Neural cell (in vitro differentiated cells): ENCODE data around the gene TIMM22. TPM values are rescaled to one million over a fixed set of nuclear protein-coding genes. Genes with fewer than 3 reads are reported as not detected.

Experiments
- H2AFZ ChIP-seq: fragments of 200-600, 300-800 bp; sonication (generic), shearing (Covaris generic); 2 replicates; pipeline ENCODE4 v1.6.0; 2014; ENCODE audit warnings: low read depth, mild to moderate bottlenecking, antibody characterized with exemption, low read length, moderate library complexity
- H3F3A ChIP-seq: fragments of 200-600 bp; shearing (Covaris generic); 2 replicates; pipeline ENCODE4 v1.6.1; 2016; ENCODE audit warnings: mild to moderate bottlenecking, moderate library complexity, mixed read lengths, antibody characterized with exemption, low read length; ENCODE audit not compliant: insufficient read depth, poor library complexity, severe bottlenecking
- H3K27ac ChIP-seq: fragments of 200-600, 300-800 bp; sonication (generic), shearing (Covaris generic); 2 replicates; pipeline ENCODE4 v1.5.1; 2014; ENCODE audit warnings: mild to moderate bottlenecking, low read length, moderate library complexity
- H3K27me3 ChIP-seq: fragments of 300-800, 200-600 bp; sonication (generic), shearing (Covaris generic); 2 replicates; pipeline ENCODE4 v1.6.0; 2014; ENCODE audit warnings: mild to moderate bottlenecking, low read depth, low read length, moderate library complexity; ENCODE audit not compliant: insufficient read depth
- H3K36me3 ChIP-seq: fragments of 300-800, 200-600 bp; sonication (generic), shearing (Covaris generic); 2 replicates; pipeline ENCODE4 v1.5.1; 2014; ENCODE audit warnings: mild to moderate bottlenecking, antibody characterized with exemption, low read length, moderate library complexity; ENCODE audit not compliant: insufficient read depth
- H3K4me2 ChIP-seq: fragments of 300-800, 200-600 bp; sonication (generic), shearing (Covaris generic); 2 replicates; pipeline ENCODE4 v1.6.0; 2014; ENCODE audit warnings: mild to moderate bottlenecking, low read length
- H3K4me3 ChIP-seq: fragments of 300-800, 200-600 bp; sonication (generic), shearing (Covaris generic); 2 replicates; pipeline ENCODE4 v1.5.1; 2014; ENCODE audit warnings: mild to moderate bottlenecking, low read length, moderate library complexity
- H3K79me2 ChIP-seq: fragments of 200-600 bp; shearing (Covaris generic); replicated peaks from 2 replicates; pipeline ENCODE4 v1.6.0; 2014; ENCODE audit warnings: mild to moderate bottlenecking, low read length, moderate library complexity; ENCODE audit not compliant: insufficient read depth
- H3K9ac ChIP-seq: fragments of 300-800, 200-600 bp; sonication (generic), shearing (Covaris generic); 2 replicates; pipeline ENCODE4 v1.6.1; 2016; ENCODE audit warnings: mild to moderate bottlenecking, low read length, mixed read lengths
- H3K9me2 ChIP-seq: fragments of 200-600 bp; shearing (Covaris generic); 2 replicates; pipeline ENCODE4 v1.6.1; 2016; ENCODE audit warnings: mild to moderate bottlenecking, low read length, mixed read lengths; ENCODE audit not compliant: insufficient read depth
- H3K9me3 ChIP-seq: fragments of 200-600, 300-800 bp; sonication (generic), shearing (Covaris generic); 2 replicates; pipeline ENCODE4 v1.6.1; 2016; ENCODE audit warnings: mild to moderate bottlenecking, mixed run types, low read length, moderate library complexity, mixed read lengths
- H4K20me1 ChIP-seq: fragments of 200-600 bp; shearing (Covaris generic); 2 replicates; pipeline ENCODE4 v1.6.1; 2016; ENCODE audit warnings: mild to moderate bottlenecking, mixed run types; ENCODE audit not compliant: insufficient read depth
- CTCF ChIP-seq: fragments of 450-650 bp; IDR thresholded peaks from 2 replicates; pipeline ENCODE4 v1.5.1; 2014; ENCODE audit warnings: antibody characterized with exemption, mild to moderate bottlenecking, moderate library complexity; ENCODE audit not compliant: poor library complexity, severe bottlenecking
- EP300 ChIP-seq: fragments of 450-650 bp; conservative IDR thresholded peaks from 2 replicates; pipeline ENCODE4 v1.6.1; 2014; ENCODE audit warnings: antibody characterized with exemption, mild to moderate bottlenecking, moderate library complexity; ENCODE audit not compliant: poor library complexity, severe bottlenecking
- EZH2 ChIP-seq: fragments of 200-600, 300-800 bp; shearing (Covaris generic), sonication (generic); IDR thresholded peaks from 2 replicates; pipeline ENCODE4 v1.6.1; 2014; ENCODE audit warnings: antibody characterized with exemption, low read length, borderline replicate concordance, mild to moderate bottlenecking; ENCODE audit not compliant: insufficient read depth, poor library complexity, severe bottlenecking
- MXI1 ChIP-seq: fragments of 450-650 bp; conservative IDR thresholded peaks from 2 replicates; pipeline ENCODE4 v1.6.1; 2014; ENCODE audit warnings: antibody characterized with exemption, mild to moderate bottlenecking; ENCODE audit not compliant: poor library complexity, severe bottlenecking
- POLR2AphosphoS5 ChIP-seq: IDR thresholded peaks from 2 replicates; pipeline ENCODE4 v1.6.1; 2012
- RAD21 ChIP-seq: fragments of 450-650 bp; conservative IDR thresholded peaks from 2 replicates; pipeline ENCODE4 v1.6.1; 2014; ENCODE audit warnings: antibody characterized with exemption, mild to moderate bottlenecking, moderate library complexity
- REST ChIP-seq: IDR thresholded peaks from 2 replicates; pipeline ENCODE4 v1.6.1; 2012; ENCODE audit warnings: borderline replicate concordance
- SMC3 ChIP-seq: fragments of 450-650 bp; conservative IDR thresholded peaks from 2 replicates; pipeline ENCODE4 v1.6.1; 2014; ENCODE audit warnings: antibody characterized with exemption, mild to moderate bottlenecking, moderate library complexity; ENCODE audit not compliant: poor library complexity
- TAF1 ChIP-seq: IDR thresholded peaks from 2 replicates; pipeline ENCODE4 v1.6.1; 2012; ENCODE audit warnings: low read depth
- polyA plus RNA-seq: library from polyadenylated mRNA; depleted of rRNA; stranded (reverse); fragments of >200 nt; gene quantifications from 2 replicates; pipeline ENCODE4 v1.2.3, GENCODE V29; 2014

The TIMM22 gene
- polyA plus RNA-seq, 1 donor from 2014 or later = 16.7 TPM

GRCh38 chr17:956905-957304, 40.0 kb upstream of the TIMM22 start:
- H3F3A ChIP-seq = no peaks in the 10 kb centered on the region
- TF ChIP-seq EP300 = no peak
- no peak for TF ChIP-seq MXI1
- TF ChIP-seq TAF1 = no peak
- TF ChIP-seq RAD21 = no peak
- H3K9me2 ChIP-seq = no peaks in the 10 kb centered on the region
- no peaks in the 10 kb centered on the region for H3K27me3 ChIP-seq
- H2AFZ ChIP-seq = no peak overlapping the region
- no peak overlapping the region for H3K4me3 ChIP-seq
- H3K79me2 ChIP-seq = peaks cover 33% of the 10 kb centered on the region
- no peaks in the 10 kb centered on the region for H3K36me3 ChIP-seq
- no peak overlapping the region for H3K9ac ChIP-seq
- no peak overlapping the region for H3K27ac ChIP-seq
- H3K4me2 ChIP-seq = no peak overlapping the region
- no peaks in the 10 kb centered on the region for H3K9me3 ChIP-seq
- no peaks in the 10 kb centered on the region for H4K20me1 ChIP-seq

- Histone ChIP-seq H3K9me2 (no peaks in the 10 kb centered on the region), H3K9ac (no peak overlapping the region), H3F3A (no peaks in the 10 kb centered on the region), H3K4me3 (no peak overlapping the region), H3K79me2 (peaks cover 39% of the 10 kb centered on the region), H4K20me1 (no peaks in the 10 kb centered on the region), H3K9me3 (no peaks in the 10 kb centered on the region), H3K36me3 (no peaks in the 10 kb centered on the region), H3K27me3 (no peaks in the 10 kb centered on the region), H2AFZ (no peak overlapping the region), H3K27ac (no peak overlapping the region), H3K4me2 (no peak overlapping the region)
- no peak for TF ChIP-seq POLR2AphosphoS5
- no peak for TF ChIP-seq MXI1
- no peak for TF ChIP-seq CTCF
- no peak for TF ChIP-seq TAF1
- TF ChIP-seq RAD21 = no peak
- TF ChIP-seq EZH2 = no peak
- no peak for TF ChIP-seq EP300
- no peak for TF ChIP-seq SMC3
- TF ChIP-seq REST = no peak
Measured at GRCh38 chr17:957856-958421, 39.0 kb upstream of the TIMM22 start.
